NCI-H1092 treated with DMSO at 0.1 percent for 48 hours (cell line): Measurements from ENCODE around the gene PIP4K2B.
"Not testable (repeated sequence)": the region's sequence is repeated elsewhere in the genome, so short reads cannot be mapped to it uniquely, and the experiment has no call there.

Experiments used
- DNase-seq: peaks from one replicate; lab custom pipeline; 2025; lab: John Stamatoyannopoulos, UW

The PIP4K2B gene

GRCh38 chr17:38799501-38800236, at the start of gene PIP4K2B:
Gene PIP4K2B, minus strand, starts transcription at chr17:38799556. Its CDS starts 132 bp downstream, at chr17:38799424.
- DNase-seq, result peak; percentile 98

DNA sequence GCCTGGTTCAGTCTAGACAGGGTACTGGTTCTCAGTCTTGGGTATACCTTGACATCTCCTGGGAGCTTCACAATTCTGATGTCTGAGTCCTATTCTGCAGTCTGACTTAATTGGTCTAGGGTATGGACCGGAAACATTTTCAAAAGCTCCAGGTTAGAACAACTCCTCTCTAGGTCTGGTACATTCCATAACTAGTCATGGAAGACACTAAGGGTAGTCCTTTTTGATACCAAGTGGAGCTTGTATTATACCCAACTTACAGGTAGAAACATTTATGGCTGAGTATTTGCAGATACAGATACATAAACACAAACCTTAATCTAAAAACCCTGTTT, 49.2 kb upstream of the PIP4K2B start:
- no peak for DNase-seq

DNA sequence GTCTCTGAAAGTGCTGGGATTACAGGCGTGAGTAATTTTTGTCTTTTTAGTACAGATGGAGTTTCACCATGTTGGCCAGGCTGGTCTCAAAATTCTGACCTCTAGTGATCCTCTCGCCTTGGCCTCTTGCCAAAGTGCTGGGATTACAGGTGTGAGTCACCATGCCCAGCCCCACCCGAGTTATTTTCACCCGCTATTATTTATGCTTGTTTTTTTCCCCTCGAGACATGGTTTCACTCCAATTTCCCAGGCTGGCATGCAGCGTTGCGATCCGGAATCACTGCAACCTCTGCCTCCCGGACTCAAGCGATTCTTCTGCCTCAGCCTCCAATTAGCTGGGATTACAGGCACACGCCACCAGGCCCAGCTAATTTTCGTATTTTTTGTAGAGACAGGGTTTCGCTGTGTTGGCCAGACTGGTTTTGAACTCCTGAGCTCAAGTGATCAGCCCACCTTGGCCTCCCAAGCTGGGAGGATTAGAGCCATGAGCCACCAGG, 45.0 kb upstream of the PIP4K2B start:
- no peak for DNase-seq

DNA sequence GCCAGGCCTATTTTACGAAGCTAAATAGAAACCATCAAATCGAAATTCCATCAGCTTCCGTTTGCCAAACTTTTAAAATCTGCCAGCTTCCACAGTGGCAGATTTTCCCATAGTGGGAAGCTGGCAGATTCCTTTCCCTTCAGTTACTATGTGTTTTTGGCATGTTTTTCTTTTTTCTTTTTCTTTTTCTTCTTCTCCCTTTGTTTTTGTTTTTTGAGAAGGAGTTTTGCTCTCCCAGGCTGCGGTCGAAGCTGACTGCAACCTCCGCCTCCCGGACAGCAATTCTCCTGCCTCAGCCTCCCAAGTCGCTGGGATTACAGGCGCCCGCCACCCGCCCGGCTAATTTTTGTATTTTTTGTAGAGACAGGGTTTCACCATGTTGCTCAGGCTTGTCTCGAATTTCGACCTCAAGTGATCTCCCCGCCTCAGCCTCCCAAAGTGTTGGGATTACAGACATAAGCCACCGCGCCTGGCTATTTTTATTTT, 26.4 kb upstream of the PIP4K2B start:
- DNase-seq, result no peak

- DNase-seq, result peak; percentile 92
Measured at GRCh38 chr17:38824899-38825761, 25.8 kb upstream of the PIP4K2B start, which contains the start of gene CWC25. Gene CWC25, minus strand, starts transcription at chr17:38825321. Its CDS starts 138 bp downstream, at chr17:38825183.

- no peak for DNase-seq
Measured at GRCh38 chr17:38815576-38816193, 16.3 kb upstream of the PIP4K2B start.

- no peak for DNase-seq
Measured at GRCh38 chr17:38809828-38810227, 10.5 kb upstream of the PIP4K2B start.

- DNase-seq, result no peak
Measured at GRCh38 chr17:38800237-38800760, 943 bp upstream of the PIP4K2B start.

DNA sequence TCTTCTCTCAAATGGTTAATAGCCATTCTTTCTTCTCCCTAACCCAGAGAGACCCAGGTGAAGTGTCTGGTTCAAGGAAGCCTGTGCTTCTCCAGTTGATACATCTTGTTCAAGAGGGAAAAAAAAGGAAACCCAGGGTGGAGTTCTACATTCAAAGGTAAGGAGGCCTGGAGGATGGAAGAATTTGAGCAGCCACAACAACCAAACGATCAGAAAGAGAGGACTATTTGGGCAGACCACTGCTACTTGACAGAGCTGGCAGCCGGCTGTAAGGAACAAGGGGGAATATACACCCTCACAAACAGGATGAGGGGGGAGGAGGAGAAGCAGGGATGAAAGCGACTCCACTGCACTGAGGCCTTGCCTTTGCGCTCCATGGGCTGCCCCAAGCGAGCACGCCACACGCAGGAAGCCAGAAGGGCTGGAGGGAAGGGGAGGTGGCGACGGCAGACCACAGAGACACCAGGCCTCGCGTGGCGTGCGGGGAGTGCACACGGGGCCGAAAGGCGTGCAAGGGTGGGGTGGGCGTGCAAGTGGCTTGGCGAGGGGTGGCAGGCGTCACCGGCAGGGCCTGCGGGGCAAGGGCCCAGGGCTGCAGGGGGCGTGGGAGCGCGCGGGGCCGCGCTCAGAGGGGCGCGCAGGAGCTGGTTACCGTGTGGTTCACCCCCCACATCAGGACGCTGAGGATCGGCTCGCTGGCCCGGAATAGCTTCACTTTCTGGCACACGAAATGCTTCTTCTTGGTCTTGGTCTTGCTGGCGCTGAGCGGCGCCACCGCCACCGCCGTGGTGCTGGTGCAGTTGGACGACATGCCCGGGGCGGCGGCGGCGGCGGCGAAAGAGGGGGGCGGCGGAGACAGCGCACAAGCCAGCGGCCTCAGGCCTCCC, 499 bp downstream of the PIP4K2B start:
- peak; percentile 32 for DNase-seq

GRCh38 chr17:38797828-38798227, 1.5 kb downstream of the PIP4K2B start:
- DNase-seq, result no peak

DNA sequence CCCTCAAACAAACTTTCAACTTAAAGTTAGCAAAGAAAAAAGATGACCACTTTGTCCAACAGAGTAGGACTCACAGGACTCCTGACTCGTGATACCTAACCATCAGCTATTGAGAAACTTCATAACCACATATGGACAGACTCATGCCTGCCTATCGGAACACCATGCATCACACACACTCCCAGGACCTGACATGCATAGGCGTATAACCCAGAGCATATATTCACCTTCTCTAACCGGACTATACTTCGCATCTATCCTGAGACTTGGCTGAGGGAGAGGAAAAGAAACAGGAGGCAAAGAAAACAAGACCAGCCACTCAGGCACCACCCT, 2.2 kb downstream of the PIP4K2B start:
- no peak for DNase-seq

DNA sequence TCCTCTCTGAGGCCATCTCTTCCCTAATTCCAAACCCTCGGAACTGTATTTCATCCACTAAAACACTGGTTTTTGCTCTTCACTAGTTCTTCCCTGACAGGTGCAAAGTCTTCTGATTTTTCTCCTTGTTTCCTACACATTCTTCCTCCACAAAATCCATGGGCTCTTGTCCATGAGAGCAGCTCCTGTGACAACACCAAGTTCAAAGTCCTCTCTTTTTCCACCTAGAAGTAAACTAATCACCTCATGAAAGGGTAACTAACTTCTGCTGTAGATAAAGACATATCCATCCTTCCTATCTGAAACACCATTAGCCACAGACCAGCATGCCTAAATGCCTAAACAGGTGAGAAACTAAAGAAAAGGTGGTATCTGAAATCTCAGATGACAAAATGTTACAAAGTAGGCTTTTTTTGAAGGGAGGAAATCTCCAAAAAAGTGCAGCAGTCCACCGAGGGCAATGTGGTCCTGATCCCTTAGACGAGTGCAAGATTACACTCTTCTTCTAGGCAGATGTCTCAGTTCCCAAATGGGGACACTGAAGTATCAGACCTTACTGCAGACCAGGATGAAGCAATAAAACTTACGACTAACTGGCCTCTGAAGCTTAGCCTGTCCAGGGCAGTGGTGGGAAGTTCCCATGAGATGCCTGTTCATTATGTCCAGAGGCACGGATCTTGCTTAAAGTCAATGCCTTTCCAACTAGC, 2.8 kb downstream of the PIP4K2B start:
- DNase-seq, result no peak

GRCh38 chr17:38794221-38794620, 5.1 kb downstream of the PIP4K2B start:
- no peak for DNase-seq

DNA sequence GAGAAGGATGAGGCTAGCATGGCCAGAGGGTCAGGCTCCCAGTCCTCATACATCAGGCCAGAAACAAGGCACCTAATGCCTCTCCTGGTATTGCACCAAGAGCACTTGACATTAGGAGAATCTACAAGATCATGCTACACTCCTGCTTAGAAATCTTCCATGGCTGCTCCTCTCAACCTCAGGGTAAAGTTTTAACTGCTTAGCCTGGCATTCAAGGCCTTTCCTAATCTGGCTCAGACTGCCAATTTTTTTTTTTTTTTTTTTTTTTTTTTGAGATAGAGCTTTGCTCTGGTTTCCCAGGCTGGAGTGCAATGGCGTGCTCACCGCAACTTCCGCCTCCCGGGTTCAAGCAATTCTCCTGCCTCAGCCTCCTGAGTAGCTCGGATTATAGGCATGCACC, 8.2 kb downstream of the PIP4K2B start:
- DNase-seq, result no peak

GRCh38 chr17:38790148-38790707, 9.1 kb downstream of the PIP4K2B start:
- not testable (repeated sequence) for DNase-seq

- DNase-seq, result no peak
Measured at GRCh38 chr17:38789185-38789584, 10.2 kb downstream of the PIP4K2B start.

DNA sequence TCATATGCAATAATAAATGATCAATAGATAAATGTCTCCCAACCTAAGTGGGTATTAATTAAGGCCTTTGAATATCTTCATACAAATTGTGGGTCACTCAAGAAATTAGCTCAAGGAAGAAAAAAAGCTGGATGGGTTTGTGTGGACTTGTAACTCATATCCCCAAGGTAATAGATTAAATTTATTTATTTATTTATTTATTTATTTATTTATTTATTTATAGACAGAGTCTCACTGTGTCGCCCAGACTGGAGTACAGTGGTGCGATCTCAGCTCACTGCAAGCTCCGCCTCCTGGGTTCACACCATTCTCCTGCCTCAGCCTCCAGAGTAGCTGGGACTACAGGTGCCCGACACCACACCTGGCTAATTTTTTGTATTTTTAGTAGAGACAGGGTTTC, 11.4 kb downstream of the PIP4K2B start:
- not testable (repeated sequence) for DNase-seq

DNA sequence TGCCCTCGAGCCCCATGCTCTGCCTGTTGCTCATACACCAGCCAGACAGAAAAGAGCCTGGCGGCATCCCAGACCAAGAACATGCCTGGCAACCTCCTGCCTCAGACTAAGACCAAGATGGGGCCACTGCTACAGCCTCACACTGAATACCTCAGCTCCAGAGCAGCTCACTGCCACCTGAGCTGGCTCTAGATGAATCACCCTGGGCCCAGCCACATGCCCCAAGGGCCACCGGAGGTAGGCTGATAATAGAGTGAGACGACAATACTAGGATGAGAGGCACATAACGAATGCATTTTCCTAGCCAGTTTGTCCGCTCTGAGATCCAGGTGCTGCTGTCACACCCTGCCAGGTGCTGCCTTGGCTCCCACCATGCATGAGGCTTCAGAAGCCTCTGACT, 13.0 kb downstream of the PIP4K2B start:
- no peak for DNase-seq

DNA sequence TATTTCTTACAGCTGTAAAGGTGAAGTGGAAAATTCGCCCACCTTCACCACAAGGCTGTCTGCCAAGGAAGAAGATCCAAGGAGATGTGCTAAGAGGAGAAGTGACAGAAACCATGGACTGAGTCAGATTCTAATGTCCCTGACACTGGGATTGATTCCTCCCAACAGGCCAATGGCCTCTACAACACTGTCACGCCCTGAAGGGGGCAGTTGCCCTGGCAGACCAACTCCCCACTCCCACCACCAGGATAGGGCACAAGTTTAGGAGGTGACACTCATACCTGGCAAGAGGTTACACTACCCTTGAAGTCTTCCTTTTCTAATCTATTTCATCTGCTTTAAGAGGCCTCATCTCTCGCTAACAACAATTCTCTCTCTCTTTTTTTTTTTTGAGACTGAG, 16.1 kb downstream of the PIP4K2B start:
- no peak for DNase-seq
